Activated T-helper 2 cell treated with anti-CD3 and anti-CD28 coated beads, Interferon-gamma antibody, Interleukin-2, Interleukin-4, amounts not matched to agents 10 μg/mL and 5 μg/mL and 100 μg/mL, durations not matched to agents 14 hours and 24 hours and 36 hours (primary cell): ENCODE measurements around the gene ZNF677. TPM values are rescaled to one million over a fixed set of nuclear protein-coding genes. Genes with fewer than 3 reads are reported as not detected.
"Not testable (repeated sequence)": the region's sequence is repeated elsewhere in the genome, so short reads cannot be mapped to it uniquely, and the experiment has no call there.

Experiments
- DNase-seq: peaks from one replicate; pipeline ENCODE4 v3.0.0; 2021; ENCODE audit warnings: low spot score
- H3K27ac Mint-ChIP-seq: one replicate; pipeline ENCODE4 v1.8.0; 2021; ENCODE audit warnings: mixed read lengths
- H3K27me3 Mint-ChIP-seq: one replicate; pipeline ENCODE4 v1.8.0; 2021; ENCODE audit warnings: low read depth, mixed read lengths
- H3K36me3 Mint-ChIP-seq: one replicate; pipeline ENCODE4 v1.8.0; 2021; ENCODE audit warnings: low read depth, mixed read lengths
- H3K4me1 Mint-ChIP-seq: one replicate; pipeline ENCODE4 v1.8.0; 2021; ENCODE audit warnings: low read depth, mixed read lengths
- H3K4me3 Mint-ChIP-seq: one replicate; pipeline ENCODE4 v1.8.0; 2021; ENCODE audit warnings: low read depth, mild to moderate bottlenecking, moderate library complexity, mixed read lengths
- H3K9me3 Mint-ChIP-seq: one replicate; pipeline ENCODE4 v1.8.0; 2021; ENCODE audit warnings: mixed read lengths
- intact Hi-C: fragments of 100-400 bp; cut with micrococcal nuclease; formaldehyde crosslinking; loops from one replicate; pipeline ENCODE4 v1.15.1; 2023
- total RNA-seq: library from RNA; stranded (reverse); gene quantifications from 2 replicates; pipeline ENCODE4 v1.2.3, GENCODE V29; 2022

Gene ZNF677
- 1.6 and 1.8 TPM in 2 replicates for total RNA-seq

DNA sequence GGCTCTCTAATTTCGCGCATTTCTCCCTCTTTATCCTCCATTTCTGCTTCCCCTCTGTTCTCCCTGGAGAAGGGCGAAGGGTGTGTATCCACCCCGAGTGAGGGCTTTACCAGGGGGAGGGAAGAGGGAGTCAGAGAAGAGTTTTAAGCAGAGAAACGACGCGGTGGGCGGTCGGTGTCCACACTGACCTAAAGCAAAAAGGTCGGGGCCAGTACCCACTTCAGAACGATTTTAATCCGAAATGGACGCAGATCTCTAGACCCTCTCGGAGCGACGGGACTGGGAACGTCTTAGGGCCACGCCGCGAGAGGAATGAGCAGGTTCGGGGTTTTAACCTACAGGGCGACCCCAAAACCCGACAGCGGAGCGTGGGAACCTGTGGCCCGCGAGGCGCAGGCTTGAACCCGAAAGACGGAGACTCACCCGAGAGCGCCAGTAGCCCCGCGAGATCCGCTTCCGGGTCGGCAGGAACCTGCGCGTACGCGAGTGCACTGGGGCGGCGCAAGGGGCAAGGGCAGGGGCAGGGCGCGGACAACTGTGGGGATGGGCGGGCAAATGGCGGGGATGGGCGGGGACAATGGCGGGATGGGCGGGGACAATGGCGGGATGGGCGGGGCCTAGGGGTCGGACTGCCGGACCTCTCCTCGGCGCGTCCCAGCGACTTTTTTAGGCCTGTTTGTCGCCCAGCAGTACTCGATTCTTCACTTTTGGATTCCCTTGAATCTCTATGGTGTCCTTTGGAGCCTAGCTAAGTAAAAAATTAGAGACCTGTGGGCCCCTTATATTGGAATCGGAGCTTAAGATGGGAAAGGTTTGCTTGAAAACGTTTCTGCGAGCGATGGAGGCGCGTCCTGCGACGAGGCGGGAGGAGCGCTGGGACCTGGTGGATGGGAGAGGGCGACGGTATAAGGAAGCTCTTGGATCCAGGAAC is at the start of gene ZNF677:
Gene ZNF677 (minus strand): TSS at position 463 of the 931 bp plus-strand sequence. CDS start 3,323 bp downstream, outside the sequence.
- H3K36me3 Mint-ChIP-seq, result peaks cover 9% of the 10 kb centered on the region
- peak within 1 kb of the TSS; percentile 78 for H3K4me3 Mint-ChIP-seq
- intact Hi-C loops, result no loop called here
- H3K9me3 Mint-ChIP-seq, result peaks cover 70% of the 10 kb centered on the region
- H3K4me1 Mint-ChIP-seq, result peaks cover 3% of the 10 kb centered on the region
- peak; percentile 51 for DNase-seq
- no peak within 1 kb of the TSS for H3K27ac Mint-ChIP-seq
- no peaks in the 10 kb centered on the region for H3K27me3 Mint-ChIP-seq

DNA sequence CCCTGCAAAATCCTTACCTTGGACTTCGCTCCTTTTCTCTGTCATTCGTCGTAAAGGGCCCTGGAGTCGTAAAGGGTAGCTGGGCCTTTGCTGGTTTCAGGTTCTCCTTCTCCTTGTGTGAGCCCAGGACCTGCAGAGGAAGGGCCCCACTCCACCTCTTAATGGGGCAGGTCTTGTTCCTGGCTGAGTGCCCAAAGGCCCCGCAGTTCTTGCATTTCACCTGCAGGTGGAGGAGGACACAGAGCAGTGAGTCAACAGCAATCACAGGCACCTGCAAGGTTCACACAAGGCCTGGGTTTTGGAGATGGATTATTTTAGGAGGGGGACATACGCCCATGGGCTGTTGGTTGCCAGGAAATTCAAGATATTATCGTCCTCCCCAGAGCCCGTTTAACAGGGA is 46.7 kb upstream of the ZNF677 start:
- H3K4me1 Mint-ChIP-seq, H3K27me3 Mint-ChIP-seq, DNase-seq, H3K27ac Mint-ChIP-seq, intact Hi-C loops, H3K4me3 Mint-ChIP-seq, H3K36me3 Mint-ChIP-seq: not testable (repeated sequence)
- H3K9me3 Mint-ChIP-seq, result peaks cover 60% of the 10 kb centered on the region

DNA sequence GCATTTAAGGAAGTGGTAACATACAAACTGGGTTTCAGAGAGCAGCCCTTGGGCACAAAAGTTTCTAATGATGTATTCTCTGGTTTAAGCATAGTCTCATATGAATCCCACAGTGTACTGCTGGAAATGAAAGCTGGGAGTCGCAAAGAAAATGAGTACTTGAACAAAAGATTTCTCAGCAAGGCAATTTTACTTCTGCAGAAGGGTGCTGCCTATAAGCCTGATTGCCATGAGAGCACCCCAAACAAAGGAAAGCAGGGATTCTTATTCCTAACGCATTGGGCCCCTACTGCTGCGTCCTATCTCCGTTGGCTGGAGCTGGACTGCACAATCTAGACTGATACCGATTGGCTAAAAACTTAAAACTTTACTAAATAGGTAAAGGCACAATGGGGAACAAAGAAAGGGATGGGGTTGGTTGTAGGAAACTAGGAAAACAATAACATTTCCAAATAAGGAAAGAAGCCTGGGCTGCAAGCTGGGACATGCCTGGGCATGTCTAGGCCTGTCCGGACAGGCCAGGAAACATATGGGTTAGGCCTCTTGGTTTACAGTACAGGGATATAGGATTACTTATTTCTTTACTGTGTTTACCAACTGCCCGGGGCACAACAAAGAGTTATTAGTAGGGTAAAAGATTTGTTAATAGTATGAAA is 40.2 kb upstream of the ZNF677 start:
- Mint-ChIP-seq H3K27ac (no peak overlapping the region), H3K9me3 (peaks cover 67% of the 10 kb centered on the region), H3K27me3 (no peaks in the 10 kb centered on the region), H3K4me1 (no peaks in the 10 kb centered on the region), H3K36me3 (no peaks in the 10 kb centered on the region), H3K4me3 (no peak overlapping the region)
- intact Hi-C loops, result no loop called here
- DNase-seq, result no peak

DNA sequence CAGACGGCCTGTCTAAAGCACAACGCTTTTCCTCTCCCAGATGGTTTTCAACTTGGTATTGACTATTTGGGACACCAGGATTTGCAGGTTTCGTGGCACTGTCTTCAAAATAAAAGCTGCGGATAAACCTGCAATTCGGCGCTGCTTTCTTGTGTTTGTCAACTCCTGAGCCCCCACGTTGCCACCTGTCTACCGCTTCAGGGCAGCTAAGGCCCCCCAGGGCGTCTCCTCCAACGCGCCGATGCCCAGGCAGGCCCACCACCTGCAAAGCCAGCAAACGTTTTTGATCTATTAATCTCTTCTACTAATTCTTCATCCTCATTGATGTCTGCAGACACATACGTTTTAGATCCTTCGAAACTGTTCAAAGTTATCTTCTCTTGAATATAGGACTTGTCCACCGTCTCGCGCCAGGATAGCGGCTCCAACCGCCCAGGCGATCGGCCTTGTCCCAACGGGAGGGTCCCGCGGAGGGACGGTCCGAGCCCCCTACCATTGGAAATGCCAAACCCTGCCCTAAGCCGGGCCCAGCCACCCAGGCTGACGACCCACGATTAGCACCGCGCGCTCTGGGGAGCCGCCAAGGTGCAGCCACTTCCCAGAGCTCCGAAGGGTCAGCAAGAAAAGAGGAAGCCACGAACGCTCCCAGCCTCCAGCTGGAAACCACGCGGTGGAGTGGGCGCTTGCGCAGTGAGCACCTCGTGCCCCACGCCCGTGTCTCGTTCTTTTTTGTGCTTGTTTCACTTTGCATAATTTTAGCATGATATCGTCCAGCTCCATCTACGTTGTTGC is 36.3 kb upstream of the ZNF677 start:
- Mint-ChIP-seq H3K36me3 (no peaks in the 10 kb centered on the region), H3K27me3 (no peaks in the 10 kb centered on the region), H3K4me3 (no peak overlapping the region), H3K27ac (no peak overlapping the region), H3K4me1 (no peaks in the 10 kb centered on the region), H3K9me3 (peaks cover 64% of the 10 kb centered on the region)
- DNase-seq, result no peak
- intact Hi-C loops, result no loop called here

DNA sequence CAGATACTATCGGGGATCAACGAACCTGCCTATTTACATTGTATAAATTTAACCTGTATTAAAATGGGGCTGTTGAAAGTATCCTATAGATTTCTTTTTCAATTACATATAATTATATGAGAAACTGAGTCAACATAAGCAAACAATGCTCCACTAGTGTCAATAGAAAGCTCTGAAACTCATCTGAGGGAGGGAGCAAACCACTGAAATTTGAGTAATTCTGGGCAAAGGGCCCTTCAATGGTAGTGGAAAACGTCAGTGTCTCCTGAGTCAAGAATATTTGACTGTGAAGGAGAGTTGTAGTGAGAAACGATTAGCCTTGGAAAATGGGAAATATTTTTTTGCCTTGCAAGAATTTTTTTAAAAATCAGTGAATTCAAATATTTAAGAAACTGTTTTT is 30.4 kb upstream of the ZNF677 start:
- H3K9me3 Mint-ChIP-seq, result peaks cover 33% of the 10 kb centered on the region
- no peaks in the 10 kb centered on the region for H3K4me1 Mint-ChIP-seq
- no peak overlapping the region for H3K4me3 Mint-ChIP-seq
- no peaks in the 10 kb centered on the region for H3K36me3 Mint-ChIP-seq
- no peak for DNase-seq
- no peaks in the 10 kb centered on the region for H3K27me3 Mint-ChIP-seq
- no peak overlapping the region for H3K27ac Mint-ChIP-seq
- intact Hi-C loops, result no loop called here

DNA sequence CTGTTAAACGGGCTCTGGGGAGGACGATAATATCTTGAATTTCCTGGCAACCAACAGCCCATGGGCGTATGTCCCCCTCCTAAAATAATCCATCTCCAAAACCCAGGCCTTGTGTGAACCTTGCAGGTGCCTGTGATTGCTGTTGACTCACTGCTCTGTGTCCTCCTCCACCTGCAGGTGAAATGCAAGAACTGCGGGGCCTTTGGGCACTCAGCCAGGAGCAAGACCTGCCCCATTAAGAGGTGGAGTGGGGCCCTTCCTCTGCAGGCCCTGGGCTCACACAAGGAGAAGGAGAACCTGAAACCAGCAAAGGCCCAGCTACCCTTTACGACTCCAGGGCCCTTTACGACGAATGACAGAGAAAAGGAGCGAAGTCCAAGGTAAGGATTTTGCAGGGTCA is 27.3 kb upstream of the ZNF677 start:
- H3K4me3 Mint-ChIP-seq, intact Hi-C loops, H3K27me3 Mint-ChIP-seq, H3K36me3 Mint-ChIP-seq, DNase-seq, H3K4me1 Mint-ChIP-seq, H3K27ac Mint-ChIP-seq: not testable (repeated sequence)
- H3K9me3 Mint-ChIP-seq, result peaks cover 31% of the 10 kb centered on the region

DNA sequence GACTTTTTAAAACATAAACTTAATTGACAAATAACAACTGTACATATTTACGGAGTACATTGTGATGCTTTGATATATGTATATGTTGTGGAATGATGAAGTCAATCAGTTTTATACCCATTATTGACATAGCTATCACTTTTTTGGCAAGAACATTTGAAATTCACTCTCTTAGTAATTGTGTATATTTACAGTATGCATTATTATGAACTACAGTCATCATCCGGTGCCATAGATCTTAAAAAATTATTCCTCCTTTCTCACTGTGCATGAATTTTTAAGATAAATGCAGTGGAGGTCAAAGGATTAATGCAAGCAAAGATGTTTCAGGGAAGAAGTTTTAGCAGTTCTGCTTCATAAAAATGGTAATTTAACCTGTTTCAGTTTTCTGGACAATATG is 20.8 kb upstream of the ZNF677 start:
- intact Hi-C loops, result no loop called here

DNA sequence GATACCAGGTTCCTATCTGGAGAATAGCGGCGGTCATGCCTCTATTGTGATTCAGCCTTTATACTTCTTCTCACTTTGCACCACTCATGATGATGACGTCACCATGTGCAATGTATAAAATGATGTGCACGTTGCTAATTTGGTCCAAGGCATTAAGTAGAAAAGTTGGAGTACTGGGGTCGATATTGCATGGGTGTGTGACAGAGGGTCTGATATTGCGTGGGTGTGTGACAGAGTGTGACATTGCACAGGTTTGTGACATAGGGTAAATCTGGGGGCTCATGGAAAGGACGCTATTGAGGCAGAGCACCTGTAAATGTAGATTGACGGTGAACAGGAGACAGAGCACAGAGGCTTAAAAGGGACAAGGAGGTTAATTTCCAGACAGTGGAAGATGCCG is 17.4 kb upstream of the ZNF677 start:
- H3K36me3 Mint-ChIP-seq, result no peaks in the 10 kb centered on the region

More for the DNA sequence above, 20.8 kb upstream of the ZNF677 start:
- Mint-ChIP-seq H3K9me3 (peaks cover 69% of the 10 kb centered on the region), H3K4me3 (no peak overlapping the region), H3K27me3 (no peaks in the 10 kb centered on the region), H3K4me1 (no peaks in the 10 kb centered on the region), H3K36me3 (no peaks in the 10 kb centered on the region), H3K27ac (no peak overlapping the region)
- DNase-seq, result no peak

DNA sequence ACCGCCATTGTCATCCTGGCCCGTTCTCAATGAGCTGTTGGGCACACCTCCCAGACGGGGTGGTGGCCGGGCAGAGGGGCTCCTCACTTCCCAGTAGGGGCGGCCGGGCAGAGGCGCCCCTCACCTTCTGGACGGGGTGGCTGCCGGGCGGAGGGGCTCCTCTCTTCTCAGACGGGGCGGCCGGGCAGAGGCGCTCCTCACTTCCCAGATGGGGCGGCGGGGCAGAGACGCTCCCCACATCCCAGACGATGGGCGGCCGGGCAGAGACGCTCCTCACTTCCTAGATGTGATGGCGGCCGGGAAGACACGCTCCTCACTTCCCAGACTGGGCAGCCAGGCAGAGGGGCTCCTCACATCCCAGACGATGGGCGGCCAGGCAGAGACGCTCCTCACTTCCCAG is 15.2 kb upstream of the ZNF677 start:
- H3K9me3 Mint-ChIP-seq, result peaks cover 58% of the 10 kb centered on the region
- H3K36me3 Mint-ChIP-seq, H3K4me3 Mint-ChIP-seq, H3K4me1 Mint-ChIP-seq, DNase-seq, intact Hi-C loops, H3K27me3 Mint-ChIP-seq, H3K27ac Mint-ChIP-seq: not testable (repeated sequence)

More for the DNA sequence above, 17.4 kb upstream of the ZNF677 start:
- intact Hi-C loops, result no loop called here
- Mint-ChIP-seq H3K9me3 (peaks cover 61% of the 10 kb centered on the region), H3K27ac (no peak overlapping the region), H3K27me3 (no peaks in the 10 kb centered on the region), H3K4me3 (no peak overlapping the region), H3K4me1 (no peaks in the 10 kb centered on the region)
- DNase-seq, result no peak

DNA sequence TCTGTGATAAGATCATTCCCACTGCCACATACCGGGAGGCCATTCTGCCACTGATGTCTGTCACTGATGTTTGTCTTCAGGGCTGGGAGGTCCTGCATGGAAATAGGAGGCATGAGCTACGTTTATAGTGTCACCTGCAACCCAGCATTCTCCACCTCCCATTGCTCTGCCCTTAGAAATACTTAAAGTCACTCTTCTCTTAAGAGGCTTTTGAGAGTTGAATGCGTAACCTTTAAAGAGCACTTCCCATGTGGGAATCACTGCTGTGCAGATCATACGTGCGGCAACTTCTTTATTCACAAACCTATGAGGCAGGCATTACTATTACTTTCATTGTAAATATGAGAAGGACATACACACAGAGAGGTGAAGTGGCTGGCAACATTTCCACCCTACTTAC is 12.9 kb upstream of the ZNF677 start, which contains the start of gene VN1R4:
Gene VN1R4 (minus strand): TSS at position 101 of the 400 bp plus-strand sequence. CDS start 58 bp downstream, at position 43.
- H3K27me3 Mint-ChIP-seq, H3K4me1 Mint-ChIP-seq, H3K36me3 Mint-ChIP-seq, H3K4me3 Mint-ChIP-seq, intact Hi-C loops, H3K27ac Mint-ChIP-seq, DNase-seq: not testable (repeated sequence)
- peaks cover 60% of the 10 kb centered on the region for H3K9me3 Mint-ChIP-seq

DNA sequence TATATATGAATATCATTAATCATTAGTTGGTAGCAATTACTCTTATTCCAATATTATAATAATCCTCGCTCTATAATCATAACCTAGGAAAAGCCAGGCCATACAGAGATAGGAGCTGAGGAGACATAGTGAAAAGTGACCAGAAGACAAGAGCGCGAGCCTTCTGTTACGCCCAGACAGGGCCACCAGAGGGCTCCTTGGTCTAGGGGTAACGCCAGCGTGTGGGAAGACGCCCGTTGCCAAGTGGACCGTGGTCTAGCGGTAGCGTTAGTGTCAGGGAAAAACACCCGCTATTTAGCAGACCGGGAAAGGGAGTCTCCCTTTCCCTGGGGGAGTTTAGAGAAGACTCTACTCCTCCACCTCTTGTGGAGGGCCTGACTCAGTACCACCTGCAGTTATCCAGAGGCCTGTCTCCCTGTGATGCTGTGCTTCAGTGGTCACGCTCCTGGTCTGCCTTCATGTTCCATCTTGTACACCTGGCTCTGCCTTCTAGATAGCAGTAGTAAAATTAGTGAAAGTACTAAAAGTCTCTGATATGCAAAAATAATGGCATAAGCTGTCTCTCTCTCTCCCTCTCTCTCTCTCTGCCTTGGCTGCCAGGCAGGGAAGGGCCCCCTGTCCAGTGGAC is 3.2 kb upstream of the ZNF677 start, which contains the start of gene VN1R2:
Gene VN1R2 (plus strand): TSS at position 578 of the 628 bp plus-strand sequence. CDS start 84 bp downstream, outside the sequence.
- DNase-seq, H3K27ac Mint-ChIP-seq, H3K4me1 Mint-ChIP-seq, H3K36me3 Mint-ChIP-seq, H3K4me3 Mint-ChIP-seq, intact Hi-C loops, H3K27me3 Mint-ChIP-seq: not testable (repeated sequence)
- H3K9me3 Mint-ChIP-seq, result peaks cover 59% of the 10 kb centered on the region

DNA sequence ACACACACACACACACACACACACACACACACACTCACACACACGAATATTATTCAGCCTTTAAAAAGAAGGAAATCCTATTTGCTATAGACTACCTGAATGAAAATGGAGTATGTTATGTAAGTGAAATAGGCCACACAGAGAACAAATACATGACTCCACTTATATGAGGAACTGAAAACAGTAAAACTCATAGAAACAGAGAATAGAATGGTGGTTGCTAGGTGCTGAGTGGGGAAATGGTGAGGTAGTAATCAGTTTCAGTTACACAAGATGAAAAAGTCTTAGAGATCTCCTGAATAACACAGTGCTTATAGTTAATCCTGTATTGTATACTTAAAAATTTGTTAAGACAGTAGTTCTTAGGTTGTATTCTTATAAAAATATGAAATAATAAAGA is 8.2 kb downstream of the ZNF677 start:
- H3K36me3 Mint-ChIP-seq, result peaks cover 8% of the 10 kb centered on the region
- no peak overlapping the region for H3K4me3 Mint-ChIP-seq
- H3K9me3 Mint-ChIP-seq, result peaks cover 84% of the 10 kb centered on the region
- H3K27ac Mint-ChIP-seq, result no peak overlapping the region
- no peak for DNase-seq
- no peaks in the 10 kb centered on the region for H3K4me1 Mint-ChIP-seq
- intact Hi-C loops, result no loop called here
- H3K27me3 Mint-ChIP-seq, result no peaks in the 10 kb centered on the region
